IPS-18a (cell line): ENCODE data around the gene ENO3.
A peak's percentile ranks its signal among the peaks of the same experiment; 100 is the strongest.

Experiments
- H3K27ac ChIP-seq: one replicate; pipeline ENCODE4 v1.5.1; 2013; ENCODE audit warnings: low read length
- H3K27me3 ChIP-seq: one replicate; pipeline ENCODE4 v1.6.1; 2013; ENCODE audit warnings: mild to moderate bottlenecking, low read length; ENCODE audit not compliant: control insufficient read depth, insufficient read depth
- H3K36me3 ChIP-seq: one replicate; pipeline ENCODE4 v1.6.1; 2013; ENCODE audit warnings: low read depth, low read length; ENCODE audit not compliant: control insufficient read depth
- H3K4me1 ChIP-seq: one replicate; pipeline ENCODE4 v1.6.1; 2013; ENCODE audit warnings: low read depth, low read length; ENCODE audit not compliant: control insufficient read depth
- H3K4me3 ChIP-seq: one replicate; pipeline ENCODE4 v1.5.1; 2013; ENCODE audit warnings: low read length
- H3K9ac ChIP-seq: one replicate; pipeline ENCODE4 v1.6.1; 2013; ENCODE audit warnings: mild to moderate bottlenecking, low read length, moderate library complexity
- H3K9me3 ChIP-seq: one replicate; pipeline ENCODE4 v1.6.1; 2013; ENCODE audit warnings: low read depth, low read length; ENCODE audit not compliant: control insufficient read depth

ENO3 gene

DNA sequence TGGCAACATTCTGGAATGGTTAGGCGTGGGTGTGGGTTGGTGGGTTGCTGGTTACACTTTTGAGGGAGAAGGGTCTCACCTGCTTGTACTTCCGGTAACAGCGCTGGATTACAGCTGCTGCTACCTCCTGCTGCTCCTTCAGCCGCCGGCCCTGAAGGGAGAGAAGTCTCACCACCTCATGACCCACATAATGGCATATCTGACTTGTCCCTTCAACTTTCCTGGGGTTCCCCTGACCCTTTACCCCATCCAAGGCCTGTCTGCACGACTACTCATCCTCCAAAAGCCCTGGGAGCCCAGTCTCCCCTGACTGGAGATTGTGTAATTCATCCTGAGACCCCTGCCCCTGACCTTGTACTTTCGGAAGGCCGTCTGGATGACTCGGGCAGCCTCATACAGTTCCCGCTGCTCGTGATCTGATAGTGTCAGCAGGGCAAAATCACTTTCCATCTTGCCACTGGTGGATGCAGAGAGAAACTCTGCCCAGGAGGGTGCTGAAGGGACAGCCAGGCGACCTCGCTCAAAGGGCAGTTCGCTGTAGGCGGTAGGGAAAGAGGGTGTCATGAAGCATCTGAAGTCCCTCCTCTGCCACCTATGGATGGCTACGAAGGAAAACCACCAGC is 18.7 kb downstream of the ENO3 start:
- Histone ChIP-seq H3K9ac (peak overlapping the region; percentile 91), H3K36me3 (peaks cover 4% of the 10 kb centered on the region), H3K27ac (no peak overlapping the region), H3K4me3 (peak overlapping the region; percentile 92), H3K27me3 (peaks cover 29% of the 10 kb centered on the region), H3K4me1 (peaks cover 17% of the 10 kb centered on the region), H3K9me3 (no peaks in the 10 kb centered on the region)

DNA sequence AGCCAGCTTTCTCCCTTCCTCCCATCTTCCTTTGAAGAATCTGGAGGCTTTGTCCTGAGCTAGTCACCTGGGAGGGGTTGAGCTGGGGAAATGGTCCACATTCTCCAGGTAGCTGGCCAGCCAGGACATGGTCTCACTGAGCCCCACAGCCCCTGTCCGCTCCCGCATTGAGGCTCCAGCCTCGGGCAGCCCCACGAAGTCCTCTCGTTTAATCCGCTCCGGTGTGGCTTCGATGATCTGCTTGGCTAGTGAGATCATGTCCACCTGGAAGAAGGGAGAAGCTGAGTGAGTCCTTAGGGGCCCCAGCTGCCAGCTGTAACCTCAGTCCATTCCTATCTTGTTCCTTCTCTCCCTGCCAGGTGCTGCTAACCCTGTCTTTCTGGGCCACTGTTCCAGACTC is 19.4 kb downstream of the ENO3 start:
- peaks cover 35% of the 10 kb centered on the region for H3K27me3 ChIP-seq
- no peak overlapping the region for H3K4me3 ChIP-seq
- peaks cover 4% of the 10 kb centered on the region for H3K36me3 ChIP-seq
- H3K27ac ChIP-seq: no peak overlapping the region
- no peak overlapping the region for H3K9ac ChIP-seq
- no peaks in the 10 kb centered on the region for H3K9me3 ChIP-seq
- H3K4me1 ChIP-seq: peaks cover 17% of the 10 kb centered on the region

DNA sequence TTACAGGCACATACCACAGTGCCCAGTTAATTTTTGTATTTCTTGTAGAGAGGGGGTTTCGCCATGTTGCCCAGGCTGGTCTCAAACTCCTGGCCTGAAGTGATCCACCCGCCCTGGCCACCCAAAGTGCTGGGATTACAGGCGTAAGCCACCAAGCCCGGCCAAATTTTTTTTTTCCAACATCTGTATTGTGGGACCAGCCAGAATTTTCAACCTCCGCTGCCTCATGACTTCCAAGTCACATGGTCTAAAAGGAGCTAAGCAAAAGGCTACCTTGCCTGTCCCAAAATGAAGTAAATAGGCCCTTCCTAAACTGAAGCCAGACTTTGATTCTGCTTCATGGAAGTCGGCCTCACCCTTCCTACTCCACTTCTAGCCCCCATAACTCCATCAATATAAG is 20.9 kb downstream of the ENO3 start:
- Histone ChIP-seq H3K4me3 (no peak overlapping the region), H3K27ac (no peak overlapping the region), H3K27me3 (peaks cover 49% of the 10 kb centered on the region), H3K9me3 (no peaks in the 10 kb centered on the region), H3K9ac (no peak overlapping the region), H3K4me1 (peaks cover 10% of the 10 kb centered on the region), H3K36me3 (peaks cover 4% of the 10 kb centered on the region)

GRCh38 chr17:4972322-4972721 is 21.4 kb downstream of the ENO3 start:
- Histone ChIP-seq H3K27me3 (peaks cover 54% of the 10 kb centered on the region), H3K9me3 (no peaks in the 10 kb centered on the region), H3K27ac (no peak overlapping the region), H3K36me3 (peaks cover 4% of the 10 kb centered on the region), H3K4me3 (no peak overlapping the region), H3K9ac (no peak overlapping the region), H3K4me1 (peaks cover 10% of the 10 kb centered on the region)

DNA sequence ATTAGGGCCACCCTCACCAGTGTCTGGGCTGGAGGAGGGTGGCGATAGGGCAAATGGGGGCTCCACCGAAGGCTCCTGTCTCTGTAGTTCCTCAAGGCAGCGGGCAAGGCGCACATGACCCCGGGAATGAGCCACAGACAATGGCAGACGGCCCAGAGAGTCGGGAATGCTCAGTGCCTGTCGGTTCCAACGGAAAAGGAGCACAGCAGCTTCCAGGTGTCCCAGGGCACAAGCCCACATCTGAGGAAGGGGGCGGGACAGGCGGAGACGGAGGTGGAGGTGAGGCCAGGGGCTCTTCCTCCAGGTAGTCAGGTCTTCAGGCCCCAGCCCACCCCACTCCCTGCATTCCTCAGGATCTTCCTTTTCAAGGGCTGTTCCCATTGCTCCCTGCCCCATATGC is 21.8 kb downstream of the ENO3 start:
- H3K27me3 ChIP-seq: peaks cover 59% of the 10 kb centered on the region
- no peaks in the 10 kb centered on the region for H3K9me3 ChIP-seq
- H3K4me1 ChIP-seq: peaks cover 10% of the 10 kb centered on the region
- no peak overlapping the region for H3K27ac ChIP-seq
- peaks cover 4% of the 10 kb centered on the region for H3K36me3 ChIP-seq
- no peak overlapping the region for H3K4me3 ChIP-seq
- H3K9ac ChIP-seq: no peak overlapping the region

DNA sequence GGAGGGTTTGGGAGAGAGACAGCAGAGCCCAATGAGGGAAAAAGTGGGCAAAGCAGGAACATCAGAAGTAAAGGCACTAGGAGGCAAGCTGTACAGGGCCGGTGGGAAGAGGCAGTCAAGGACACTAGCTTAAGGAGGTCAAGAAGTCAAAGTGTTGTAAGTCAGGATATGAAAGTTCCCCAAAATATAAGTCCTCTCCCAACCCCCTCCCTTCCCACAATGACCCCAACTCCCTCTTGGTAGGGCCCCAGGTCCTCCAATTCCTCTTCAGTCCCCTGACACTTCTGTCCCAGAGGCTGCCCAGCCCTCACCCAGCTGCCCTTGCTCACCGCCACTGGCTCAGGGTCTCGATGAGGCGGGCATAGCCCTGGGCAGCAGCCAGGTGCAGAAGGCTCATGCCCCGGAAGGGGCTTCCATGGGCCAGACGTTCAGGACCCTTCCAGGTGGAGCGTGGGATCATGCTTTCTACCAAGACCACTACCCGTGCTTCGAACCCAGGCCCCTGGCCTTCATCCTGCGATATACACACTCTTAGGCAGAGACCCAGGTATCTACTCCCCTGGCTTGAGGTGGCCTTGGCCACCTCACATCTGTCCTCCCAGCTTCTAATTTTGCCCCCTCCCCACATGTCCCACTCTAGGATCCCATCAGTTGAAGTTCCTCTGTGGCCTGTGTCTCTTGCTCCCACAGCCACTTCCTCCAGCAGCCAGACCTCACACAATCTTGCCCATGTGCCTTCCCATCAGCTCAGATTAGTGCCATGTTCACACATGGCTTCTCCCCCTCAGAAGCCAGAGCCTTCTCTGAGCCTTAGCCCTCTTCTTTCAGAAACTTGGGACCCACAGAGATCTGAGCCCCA is 22.6 kb downstream of the ENO3 start:
- Histone ChIP-seq H3K27me3 (peaks cover 66% of the 10 kb centered on the region), H3K4me1 (peaks cover 10% of the 10 kb centered on the region), H3K9me3 (no peaks in the 10 kb centered on the region), H3K4me3 (no peak overlapping the region), H3K36me3 (peaks cover 4% of the 10 kb centered on the region), H3K27ac (no peak overlapping the region), H3K9ac (no peak overlapping the region)

GRCh38 chr17:4974115-4974670 is 23.3 kb downstream of the ENO3 start:
- Histone ChIP-seq H3K9ac (no peak overlapping the region), H3K27me3 (peaks cover 71% of the 10 kb centered on the region), H3K4me1 (peaks cover 10% of the 10 kb centered on the region), H3K4me3 (no peak overlapping the region), H3K36me3 (peaks cover 4% of the 10 kb centered on the region), H3K27ac (no peak overlapping the region), H3K9me3 (no peaks in the 10 kb centered on the region)

GRCh38 chr17:4978726-4979125 is 27.8 kb downstream of the ENO3 start:
- H3K4me1 ChIP-seq: peaks cover 4% of the 10 kb centered on the region
- peaks cover 55% of the 10 kb centered on the region for H3K27me3 ChIP-seq
- no peaks in the 10 kb centered on the region for H3K9me3 ChIP-seq
- H3K4me3 ChIP-seq: no peak overlapping the region
- no peaks in the 10 kb centered on the region for H3K36me3 ChIP-seq
- H3K9ac ChIP-seq: no peak overlapping the region
- no peak overlapping the region for H3K27ac ChIP-seq

- no peak overlapping the region for H3K4me3 ChIP-seq
- H3K27me3 ChIP-seq: peaks cover 38% of the 10 kb centered on the region
- peaks cover 4% of the 10 kb centered on the region for H3K4me1 ChIP-seq
- no peaks in the 10 kb centered on the region for H3K9me3 ChIP-seq
- no peak overlapping the region for H3K9ac ChIP-seq
- no peak overlapping the region for H3K27ac ChIP-seq
- H3K36me3 ChIP-seq: no peaks in the 10 kb centered on the region
These were observed 29.8 kb downstream of the ENO3 start for GRCh38 chr17:4980644-4981216.

DNA sequence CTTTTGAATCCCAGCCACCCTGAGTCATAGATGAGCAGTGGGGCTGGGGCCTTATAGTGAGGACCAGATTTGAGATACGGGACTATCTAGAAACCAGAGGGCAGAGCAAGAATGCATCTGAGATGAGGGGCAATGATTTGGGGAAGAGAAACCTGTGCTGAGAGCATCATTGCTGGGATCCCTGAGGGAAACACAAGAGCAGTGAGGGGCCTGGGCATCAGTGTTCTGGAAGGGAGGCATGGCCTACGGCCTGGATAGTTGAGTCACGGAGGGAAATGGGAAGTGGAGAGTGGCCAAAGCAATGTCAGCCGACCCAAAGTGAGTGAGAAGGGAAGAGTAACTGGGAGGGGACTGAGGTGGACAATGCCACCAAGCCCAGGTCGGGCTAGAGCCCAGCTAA is 31.4 kb downstream of the ENO3 start:
- H3K4me3 ChIP-seq: no peak overlapping the region
- no peaks in the 10 kb centered on the region for H3K9me3 ChIP-seq
- no peak overlapping the region for H3K9ac ChIP-seq
- no peak overlapping the region for H3K27ac ChIP-seq
- no peaks in the 10 kb centered on the region for H3K36me3 ChIP-seq
- peaks cover 33% of the 10 kb centered on the region for H3K27me3 ChIP-seq
- H3K4me1 ChIP-seq: peaks cover 4% of the 10 kb centered on the region

- peak overlapping the region; percentile 64 for H3K4me3 ChIP-seq
- peaks cover 6% of the 10 kb centered on the region for H3K4me1 ChIP-seq
- H3K36me3 ChIP-seq: no peaks in the 10 kb centered on the region
- H3K9me3 ChIP-seq: no peaks in the 10 kb centered on the region
- H3K9ac ChIP-seq: no peak overlapping the region
- H3K27me3 ChIP-seq: peaks cover 34% of the 10 kb centered on the region
- H3K27ac ChIP-seq: no peak overlapping the region
These were observed 35.5 kb downstream of the ENO3 start for GRCh38 chr17:4986403-4986802.
